ENCODE results near the gene TMEM41A.
"Not testable (repeated sequence)": the region's sequence is repeated elsewhere in the genome, so short reads cannot be mapped to it uniquely, and the experiment has no call there.

The TMEM41A gene

GRCh38 chr3:185486394-185486793 is 12.4 kb downstream of the TMEM41A start:
- no peak for DNase-seq

GRCh38 chr3:185484296-185484695 is 14.5 kb downstream of the TMEM41A start:
- no peak for DNase-seq

- DNase-seq = no peak
Measured at GRCh38 chr3:185479373-185479945, 19.4 kb downstream of the TMEM41A start.

GRCh38 chr3:185477316-185477715 is 21.5 kb downstream of the TMEM41A start:
- DNase-seq = no peak

- not testable (repeated sequence) for DNase-seq
Measured at GRCh38 chr3:185474922-185475321, 23.9 kb downstream of the TMEM41A start.

- DNase-seq = no peak
Measured at GRCh38 chr3:185473290-185473815, 25.5 kb downstream of the TMEM41A start.

GRCh38 chr3:185470323-185470722 is 28.5 kb downstream of the TMEM41A start:
- DNase-seq = no peak

- DNase-seq = no peak
Measured at GRCh38 chr3:185469542-185469941, 29.3 kb downstream of the TMEM41A start.

- DNase-seq = not testable (repeated sequence)
Measured at GRCh38 chr3:185466123-185466522, 32.7 kb downstream of the TMEM41A start.

- DNase-seq = no peak
Measured at GRCh38 chr3:185465471-185465870, 33.4 kb downstream of the TMEM41A start.

GRCh38 chr3:185460719-185461350 is 38.0 kb downstream of the TMEM41A start:
- no peak for DNase-seq

- no peak for DNase-seq
Measured at GRCh38 chr3:185460309-185460708, 38.5 kb downstream of the TMEM41A start.

GRCh38 chr3:185457376-185457775 is 41.5 kb downstream of the TMEM41A start:
- DNase-seq = no peak

- not testable (repeated sequence) for DNase-seq
Measured at GRCh38 chr3:185451432-185451831, 47.4 kb downstream of the TMEM41A start.

- DNase-seq = no peak
Measured at GRCh38 chr3:185448107-185448506, 50.7 kb downstream of the TMEM41A start.

- no peak for DNase-seq
Measured at GRCh38 chr3:185444329-185444728, 54.5 kb downstream of the TMEM41A start.

- no peak for DNase-seq
Measured at GRCh38 chr3:185442031-185442430, 56.8 kb downstream of the TMEM41A start.

GRCh38 chr3:185439745-185440466 is 58.9 kb downstream of the TMEM41A start:
- no peak for DNase-seq
